Femur (tissue), 1 donor: ENCODE results near the gene FAM200C.
"Not testable (repeated sequence)": the region's sequence is repeated elsewhere in the genome, so short reads cannot be mapped to it uniquely, and the experiment has no call there.

Source experiments
- DNase-seq: peaks from one replicate; pipeline ENCODE4 v3.0.0-alpha.2; 2017

The FAM200C gene

DNA sequence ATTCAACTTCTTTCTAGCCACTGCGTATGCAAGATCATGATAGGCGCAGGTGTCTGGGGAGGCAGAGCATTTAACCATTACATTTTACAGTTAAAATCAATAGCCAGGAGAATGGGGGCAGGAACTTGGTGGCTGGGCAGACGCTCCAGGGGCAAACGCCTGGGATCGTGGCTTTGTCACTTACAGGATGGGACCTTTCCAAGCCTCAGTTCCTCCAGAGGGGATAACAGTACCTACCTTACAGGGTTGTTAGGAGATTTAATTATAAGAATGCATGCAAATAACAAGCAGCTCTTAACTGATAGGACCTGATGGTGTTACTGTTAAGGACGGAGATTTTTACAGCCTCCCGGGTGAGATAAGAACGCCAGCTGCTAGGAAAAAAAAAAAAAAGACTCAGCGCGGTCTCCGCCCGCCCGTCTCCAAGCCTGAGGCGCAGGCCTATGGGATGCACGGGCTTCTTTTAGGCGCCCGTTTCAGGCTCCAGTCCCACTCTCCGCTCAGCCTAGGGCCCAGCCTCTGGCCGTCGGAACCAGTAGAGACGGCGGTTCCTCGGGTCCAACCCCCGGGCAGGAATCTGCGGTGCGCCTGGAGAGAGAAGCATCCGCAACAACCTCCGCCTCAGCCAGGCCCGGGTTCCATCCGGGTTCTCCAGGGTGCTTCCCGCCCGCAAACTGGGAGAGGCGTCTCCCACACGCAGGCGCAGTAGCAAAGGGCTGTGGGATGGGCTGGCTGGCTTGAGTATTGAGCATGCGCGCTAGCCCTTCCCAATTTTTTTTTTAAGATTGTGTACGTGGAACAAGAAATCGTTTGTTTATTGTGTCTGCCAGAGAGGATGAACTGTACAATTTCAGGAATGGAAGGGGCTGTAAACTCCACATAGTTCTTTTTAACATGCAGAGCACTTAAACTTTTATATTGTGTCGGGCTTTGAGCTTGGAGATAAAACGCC lies at the start of gene FAM200C:
Gene FAM200C, minus strand, starts transcription at position 653 of the 952 bp plus-strand sequence. CDS start 4,564 bp downstream, outside the sequence.
- DNase-seq, result peak; percentile 95

DNA sequence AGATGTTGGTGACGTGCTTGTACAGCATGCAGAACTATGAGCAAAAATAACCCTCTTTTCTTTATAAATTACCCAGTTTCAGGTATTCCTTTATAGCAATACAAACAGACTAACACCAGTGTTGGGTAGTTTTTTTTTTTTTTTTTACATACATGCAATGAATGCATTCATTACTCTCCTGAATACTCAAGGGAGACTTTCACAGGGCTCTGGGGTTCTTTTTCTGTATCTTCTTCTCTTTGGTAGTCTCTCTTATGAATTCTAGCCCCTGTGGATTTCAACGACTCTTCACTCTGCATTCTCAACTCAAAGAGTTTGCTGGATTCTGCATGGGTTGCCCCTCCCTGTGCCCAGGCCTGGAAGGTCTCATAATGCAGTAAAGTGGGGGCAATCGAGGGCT lies 49.6 kb upstream of the FAM200C start:
- DNase-seq, result no peak

DNA sequence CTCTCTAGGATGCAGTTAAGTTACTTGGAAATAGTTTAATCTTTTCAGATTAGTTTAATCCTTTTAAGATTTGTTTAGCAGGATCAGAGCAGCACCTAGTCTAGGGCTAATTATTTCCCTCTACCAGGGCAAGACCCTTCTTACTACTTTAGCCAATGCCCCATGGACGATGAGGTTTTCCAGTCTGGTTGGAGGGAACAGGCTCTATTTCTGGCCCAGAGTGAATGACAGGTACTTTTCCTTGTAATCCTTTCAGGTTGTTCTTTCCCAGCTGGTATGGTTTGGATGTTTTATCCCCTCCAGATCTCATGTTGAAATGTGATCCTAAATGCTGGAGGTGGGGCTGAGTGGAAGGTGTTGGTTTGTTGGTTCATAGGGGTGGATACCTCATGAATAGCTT lies 49.0 kb upstream of the FAM200C start:
- DNase-seq, result no peak

DNA sequence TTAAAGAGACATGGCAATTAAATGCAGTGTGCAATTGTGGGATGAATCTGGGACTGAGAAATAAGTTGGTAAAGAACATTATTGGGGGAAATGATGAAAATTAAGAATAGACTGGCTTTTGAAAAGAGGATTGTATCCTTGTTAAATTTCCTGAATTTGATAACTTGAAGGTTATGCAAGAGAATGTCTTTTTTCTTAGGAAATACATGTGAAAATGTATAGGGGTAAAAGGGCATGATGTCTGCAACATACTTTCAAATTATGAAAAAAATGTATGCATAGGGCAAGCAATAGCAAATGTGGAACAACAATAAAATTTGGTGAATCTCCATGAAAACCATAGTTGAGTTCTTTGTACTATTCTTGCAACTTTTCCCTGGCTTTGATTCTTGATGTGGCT lies 45.9 kb upstream of the FAM200C start:
- no peak for DNase-seq

DNA sequence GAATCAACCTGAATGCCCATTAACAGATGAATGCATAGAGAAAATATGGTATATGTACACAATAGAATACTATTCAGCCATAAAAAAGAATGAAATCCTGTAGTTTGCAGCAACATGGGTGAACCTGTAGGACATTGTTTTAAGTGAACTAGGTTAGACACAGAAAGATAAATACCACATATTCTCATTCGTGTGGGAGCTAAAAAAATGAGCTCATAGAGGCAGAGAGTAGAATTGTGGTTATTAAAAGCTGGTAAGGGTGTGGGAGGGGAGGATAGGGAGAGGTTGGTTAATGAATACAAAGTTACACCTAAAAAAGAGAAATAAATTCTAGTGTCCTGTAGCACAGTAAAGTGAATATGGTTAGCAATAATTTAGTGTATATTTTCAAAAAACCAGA lies 45.3 kb upstream of the FAM200C start:
- DNase-seq, result no peak

DNA sequence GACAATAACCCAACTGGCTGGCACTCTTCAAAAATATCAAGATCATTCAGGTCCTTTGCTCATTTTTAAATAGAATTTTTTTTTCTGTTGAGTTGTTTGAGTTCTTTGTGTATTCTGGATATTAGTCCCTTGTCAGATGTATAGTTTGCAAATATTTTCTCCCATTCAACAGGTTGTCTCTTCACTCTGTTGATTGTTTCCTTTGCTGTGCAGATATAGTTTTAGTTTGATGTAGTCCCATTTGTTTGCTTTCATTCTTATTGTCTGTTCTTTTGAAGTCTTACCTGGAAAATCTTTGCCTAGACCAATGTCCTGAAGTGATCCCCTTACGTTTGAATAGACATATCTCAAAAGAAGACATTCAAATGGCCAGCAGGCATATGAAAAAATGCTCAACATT lies 44.6 kb upstream of the FAM200C start:
- DNase-seq, result no peak

DNA sequence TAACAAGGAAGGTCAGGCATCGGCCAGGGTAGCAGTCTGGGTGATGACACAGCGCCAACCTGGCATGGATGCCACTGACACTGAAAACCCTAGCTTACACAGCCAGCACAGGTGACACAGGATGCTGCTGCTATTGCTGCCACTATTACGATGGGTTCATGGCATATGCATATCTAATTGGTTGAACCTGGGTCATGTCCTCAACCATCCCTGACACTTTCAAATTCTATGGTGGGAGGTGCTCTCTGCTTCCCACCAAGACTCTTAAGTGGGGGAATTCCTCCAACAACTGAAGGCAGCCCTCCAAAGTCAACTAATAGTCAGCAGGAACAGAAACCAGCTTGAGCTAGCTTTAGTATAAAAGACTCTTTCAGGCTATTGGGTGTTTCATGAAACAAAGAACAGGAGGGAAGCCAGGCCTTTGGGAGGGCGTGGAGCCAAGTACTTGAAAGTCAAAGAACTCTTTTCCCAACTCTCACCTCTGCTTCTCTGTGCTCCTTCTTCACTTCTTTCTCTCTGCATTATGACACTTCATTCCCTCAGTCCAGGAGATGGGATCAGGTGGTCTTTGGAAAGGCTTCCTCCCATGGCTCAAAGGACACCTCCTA lies 43.1 kb upstream of the FAM200C start:
- DNase-seq, result no peak

DNA sequence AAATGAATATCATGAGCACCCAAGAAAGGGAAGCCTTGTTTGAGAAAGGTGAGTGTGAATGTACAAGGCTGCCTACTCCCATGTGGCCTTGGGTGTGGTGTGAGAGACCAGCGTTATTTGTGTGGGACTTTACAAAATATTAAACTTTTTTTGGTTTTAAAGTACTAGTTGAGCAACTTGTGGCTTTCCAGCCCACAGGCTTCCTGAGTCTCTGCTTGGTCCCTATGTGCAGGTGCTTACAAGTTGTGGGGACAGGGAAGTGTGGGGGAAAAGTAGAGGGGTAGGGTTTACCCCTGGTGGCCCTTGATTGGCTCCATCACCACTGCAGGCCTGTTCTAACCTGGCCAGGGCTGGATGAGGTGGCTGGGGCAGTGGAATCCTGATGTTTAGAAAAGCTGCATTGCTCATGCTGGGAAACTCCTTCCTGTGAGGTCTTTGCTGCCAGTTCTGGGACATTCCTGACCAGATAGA lies 41.5 kb upstream of the FAM200C start:
- no peak for DNase-seq

DNA sequence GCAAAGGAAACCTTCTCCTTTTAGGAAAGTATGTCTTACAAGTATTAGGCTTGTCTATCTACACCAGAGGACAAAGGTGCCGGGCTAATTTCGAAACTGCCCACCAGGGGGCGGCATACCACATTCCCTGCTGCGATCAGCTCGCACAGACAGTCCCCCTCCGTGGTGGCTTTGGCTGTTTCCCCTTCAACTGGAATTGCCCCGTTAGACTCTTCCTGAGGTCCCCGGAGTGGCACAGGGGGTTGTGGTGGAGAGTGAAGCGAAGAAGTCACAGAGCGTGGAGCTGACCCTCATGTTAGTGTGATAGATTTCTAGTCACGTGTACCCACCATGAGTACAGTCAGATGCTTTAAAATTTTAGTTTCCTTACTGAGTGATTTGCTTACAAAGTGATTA lies 39.3 kb upstream of the FAM200C start:
- peak; percentile 89 for DNase-seq

DNA sequence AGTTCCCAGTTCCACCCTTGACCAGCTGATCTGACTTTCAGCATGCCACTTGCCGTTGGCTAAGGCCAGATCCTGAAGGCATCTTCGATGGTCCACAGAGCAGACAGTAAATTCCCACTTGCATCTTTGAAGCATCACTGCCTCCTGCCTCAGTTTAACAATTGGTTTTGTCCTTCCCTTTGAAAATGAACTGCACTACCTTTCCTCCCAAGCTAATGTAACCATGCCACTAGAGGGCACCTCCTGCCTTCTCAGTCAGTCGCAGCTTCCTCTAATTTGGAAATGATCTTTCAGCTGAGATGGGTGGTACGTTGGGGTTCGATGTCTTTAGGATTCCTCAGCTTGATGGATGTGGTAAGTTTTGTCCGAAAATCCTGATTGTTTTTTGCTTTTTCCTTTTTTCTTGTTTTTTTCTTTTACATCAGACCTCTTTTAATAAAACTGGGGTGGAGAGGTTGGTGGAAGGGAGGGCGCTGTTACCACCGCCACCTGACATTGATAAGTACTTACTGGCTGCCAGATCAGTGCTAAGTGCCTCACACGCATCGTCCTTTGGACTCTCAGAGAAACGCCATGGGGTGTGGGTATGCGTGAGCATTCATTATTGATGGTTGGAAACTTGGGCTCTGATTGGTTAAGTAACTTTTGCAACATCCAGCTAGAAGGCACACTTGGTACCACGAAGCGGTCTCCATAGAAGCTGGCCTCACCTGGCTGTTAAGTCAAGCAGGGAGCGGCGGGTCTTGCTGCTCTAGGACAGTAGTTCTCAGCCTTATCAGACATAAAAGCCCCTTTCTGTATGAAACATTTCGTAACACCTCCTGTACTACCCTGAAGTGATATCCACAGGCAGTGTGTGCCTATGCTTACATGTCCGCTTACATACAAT lies 38.7 kb upstream of the FAM200C start:
- peak; percentile 31 for DNase-seq

DNA sequence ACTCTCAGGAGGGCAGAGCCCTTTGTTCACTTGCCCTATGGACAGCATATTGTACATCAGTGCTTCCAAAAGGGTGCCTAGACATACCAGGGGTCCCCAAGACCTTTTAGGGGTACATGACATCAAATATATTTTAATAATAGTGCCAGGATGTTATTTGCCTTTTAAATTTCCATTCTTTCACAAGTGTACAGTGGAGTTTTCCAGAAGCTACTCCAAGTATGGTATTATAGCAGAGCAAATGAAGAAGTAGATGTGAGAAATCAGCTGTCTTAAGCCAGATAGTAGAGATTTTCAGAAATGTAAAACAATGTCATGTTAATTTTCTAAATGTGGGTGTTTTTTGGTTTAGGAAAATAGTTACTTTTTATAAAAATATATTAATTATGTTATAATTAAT lies 37.4 kb upstream of the FAM200C start:
- DNase-seq, result no peak

DNA sequence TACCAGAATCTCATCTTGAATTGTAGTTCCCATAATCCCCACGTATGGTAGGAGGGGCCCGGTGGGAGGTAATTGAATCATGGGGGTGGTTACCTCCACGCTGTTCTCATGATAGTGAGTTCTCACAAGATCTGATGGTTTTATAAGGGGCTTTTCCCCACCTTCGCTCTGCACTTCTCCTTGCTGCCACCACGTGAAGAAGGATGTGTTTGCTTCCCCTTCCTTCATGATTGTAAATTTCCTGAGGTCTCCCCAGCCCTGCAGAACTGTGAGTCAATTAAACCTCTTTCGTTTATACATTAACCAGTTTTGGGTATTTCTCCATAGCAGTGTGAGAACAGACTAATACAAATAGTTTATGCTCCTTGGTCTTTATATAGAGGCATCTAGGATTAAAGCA lies 36.8 kb upstream of the FAM200C start:
- DNase-seq, result not testable (repeated sequence)

DNA sequence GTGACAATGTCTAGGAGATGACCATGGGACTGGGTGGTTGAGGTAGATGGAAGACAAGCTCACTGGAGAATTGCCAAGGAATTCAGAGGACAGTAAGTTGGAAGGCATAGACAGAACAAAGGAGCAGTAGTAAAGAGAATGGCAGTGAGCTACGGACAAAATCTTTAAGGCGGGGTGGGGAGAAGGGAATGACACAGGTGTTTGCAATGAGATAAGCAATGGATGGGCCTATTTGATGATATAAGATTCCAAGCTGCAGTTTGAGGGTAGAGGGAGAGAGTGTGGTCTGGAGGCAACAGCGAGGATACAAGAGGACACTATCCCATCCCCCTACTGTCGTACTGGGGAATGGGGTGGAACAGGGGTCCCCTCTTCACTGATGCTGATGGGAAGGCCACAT lies 36.2 kb upstream of the FAM200C start:
- no peak for DNase-seq

DNA sequence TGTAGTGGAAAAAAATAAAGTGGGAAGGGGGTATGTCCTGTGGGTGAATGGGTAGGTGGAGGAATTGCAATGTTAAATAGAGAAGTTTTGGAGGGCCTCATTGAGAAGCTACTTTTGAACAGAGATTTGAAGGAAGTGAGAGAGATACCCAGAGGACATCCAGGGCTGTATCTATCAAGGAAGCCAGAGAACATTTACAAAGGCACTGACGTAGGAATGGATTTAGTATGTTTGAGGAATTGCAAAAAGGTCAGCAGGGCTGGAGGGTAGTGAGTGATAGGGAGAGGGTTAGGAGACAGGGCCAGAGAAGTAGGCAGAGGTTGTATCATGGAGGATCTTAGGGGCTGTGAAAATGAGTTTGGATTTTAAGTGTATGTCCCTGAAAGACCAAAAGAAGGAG lies 35.7 kb upstream of the FAM200C start:
- no peak for DNase-seq

DNA sequence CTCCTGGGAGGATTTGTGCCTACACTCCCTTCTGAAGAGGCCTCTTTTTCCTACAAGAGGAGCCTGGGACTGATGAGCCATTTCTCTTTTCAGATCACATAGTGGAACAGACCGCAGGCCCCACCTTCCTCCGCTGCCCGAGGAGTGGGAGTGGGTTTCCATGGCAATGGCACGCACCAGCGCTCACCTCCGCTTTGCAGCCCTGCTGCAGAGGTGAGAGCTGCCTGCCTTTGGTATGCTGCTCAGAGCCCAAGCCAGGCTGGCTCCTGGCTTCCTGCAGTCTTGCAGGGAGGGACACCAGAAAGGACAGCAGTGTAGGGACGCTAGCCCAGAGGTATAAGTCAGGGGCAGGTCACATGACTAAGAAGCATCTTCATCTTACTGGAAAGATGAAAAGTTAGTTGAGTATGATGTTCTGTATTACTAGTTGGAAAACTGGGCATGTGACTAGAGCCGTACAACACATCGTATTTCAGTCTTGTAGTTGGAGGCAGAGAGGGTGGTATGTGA lies 34.2 kb upstream of the FAM200C start:
- DNase-seq, result peak; percentile 72

DNA sequence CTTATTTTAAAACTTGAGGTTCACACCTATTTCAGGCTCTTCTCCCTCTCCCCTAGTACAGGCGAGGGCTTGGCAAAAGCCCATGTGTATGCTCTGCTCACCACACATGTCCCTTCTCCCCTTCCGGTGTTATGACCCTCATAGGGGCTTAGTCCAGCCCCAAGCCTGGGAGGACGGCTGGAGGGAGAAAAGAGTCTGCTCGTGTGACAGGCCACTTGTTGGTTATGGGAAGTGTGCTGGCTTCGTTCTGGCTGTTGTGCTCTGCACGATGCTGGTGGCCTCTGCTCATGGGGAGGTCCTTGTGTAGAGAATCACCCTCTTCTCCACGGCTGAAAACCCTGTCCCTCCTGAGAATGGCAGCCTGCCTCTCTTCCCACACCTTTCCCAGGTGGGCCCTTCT lies 32.9 kb upstream of the FAM200C start:
- DNase-seq, result no peak

DNA sequence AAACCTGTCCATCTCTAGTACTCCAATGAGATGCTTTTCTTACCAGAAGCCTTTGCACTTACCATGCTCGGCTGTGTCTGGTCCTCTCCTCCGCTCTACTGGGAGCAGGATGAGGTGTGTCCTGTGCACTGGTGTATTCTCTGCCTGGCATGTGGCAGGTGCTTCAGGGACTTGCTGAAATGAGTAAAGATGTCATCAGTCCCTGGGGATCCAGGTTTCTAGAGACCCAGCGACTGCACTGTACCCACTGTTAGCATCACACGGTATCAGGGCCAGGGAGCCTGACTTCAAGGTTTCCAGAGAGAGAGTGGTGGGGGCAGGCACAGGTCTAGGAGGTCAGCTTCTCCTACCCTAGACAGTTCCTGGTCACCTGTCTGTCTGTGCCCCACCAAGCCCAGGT lies 32.3 kb upstream of the FAM200C start:
- DNase-seq, result no peak

DNA sequence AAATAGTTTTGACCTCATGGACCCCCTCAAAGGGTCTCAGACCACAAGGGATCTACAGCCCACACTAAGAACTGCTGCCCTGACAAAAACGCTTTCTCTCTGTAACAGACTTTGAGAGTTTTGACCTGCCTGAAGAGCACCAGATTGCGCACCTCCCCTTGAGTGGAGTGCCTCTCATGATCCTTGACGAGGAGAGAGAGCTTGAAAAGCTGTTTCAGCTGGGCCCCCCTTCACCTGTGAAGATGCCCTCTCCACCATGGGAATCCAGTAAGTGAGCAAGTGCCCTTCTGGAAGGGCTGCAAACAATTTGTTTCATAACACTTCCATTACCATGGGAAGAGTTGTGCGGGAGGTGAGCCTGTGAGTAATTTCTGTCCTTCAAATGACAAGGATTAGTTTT lies 27.8 kb upstream of the FAM200C start:
- no peak for DNase-seq

DNA sequence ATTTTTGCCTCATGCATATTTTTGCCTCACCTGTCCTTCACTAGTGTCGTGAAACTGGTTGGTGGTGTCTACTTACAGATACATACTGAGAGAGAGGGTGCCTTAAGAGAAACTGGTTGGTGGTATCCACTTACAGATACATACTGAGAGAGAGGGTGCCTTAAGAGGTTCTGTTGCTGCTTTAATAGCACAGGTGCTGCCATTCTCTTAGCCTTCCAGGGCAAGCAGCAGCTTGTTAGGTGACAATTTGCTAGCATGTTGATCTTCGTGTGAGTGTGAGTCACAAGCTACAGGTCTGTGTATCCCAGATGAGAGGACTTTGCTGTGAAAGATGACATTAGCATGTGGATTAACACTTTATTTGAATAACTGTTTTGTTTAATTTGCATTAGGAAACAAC lies 23.2 kb upstream of the FAM200C start:
- DNase-seq, result no peak

DNA sequence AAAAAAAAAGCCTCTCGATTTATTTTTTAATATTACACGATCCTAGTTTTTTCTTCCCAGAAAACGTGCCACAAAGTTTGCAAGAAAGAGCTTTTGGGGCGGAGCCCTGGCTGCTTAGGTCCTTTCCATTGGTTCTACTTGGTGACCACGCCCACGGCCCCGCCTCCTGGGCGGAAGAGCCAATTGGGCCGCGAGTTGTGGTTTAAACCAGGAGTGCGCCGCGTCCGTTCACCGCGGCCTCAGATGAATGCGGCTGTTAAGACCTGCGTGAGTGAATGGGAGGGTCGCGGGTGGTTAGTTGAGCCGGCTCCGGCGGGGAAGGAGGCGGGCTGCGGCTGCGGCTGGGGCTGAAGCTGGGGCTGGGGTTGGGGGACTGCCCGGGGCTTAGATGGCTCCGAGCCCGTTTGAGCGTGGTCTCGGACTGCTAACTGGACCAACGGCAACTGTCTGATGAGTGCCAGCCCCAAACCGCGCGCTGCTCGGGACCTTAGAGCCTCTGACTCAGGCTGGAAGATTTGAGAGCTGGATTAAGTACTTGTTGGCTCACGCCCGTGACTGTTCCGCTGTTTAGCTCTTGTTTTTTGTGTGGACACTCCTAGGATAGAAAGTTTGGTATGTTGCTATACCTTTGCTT lies 21.9 kb upstream of the FAM200C start, which contains the start of gene PTTG1:
Gene PTTG1, plus strand, starts transcription at position 231 of the 634 bp plus-strand sequence. CDS start 458 bp downstream, outside the sequence.
- DNase-seq, result peak; percentile 98

DNA sequence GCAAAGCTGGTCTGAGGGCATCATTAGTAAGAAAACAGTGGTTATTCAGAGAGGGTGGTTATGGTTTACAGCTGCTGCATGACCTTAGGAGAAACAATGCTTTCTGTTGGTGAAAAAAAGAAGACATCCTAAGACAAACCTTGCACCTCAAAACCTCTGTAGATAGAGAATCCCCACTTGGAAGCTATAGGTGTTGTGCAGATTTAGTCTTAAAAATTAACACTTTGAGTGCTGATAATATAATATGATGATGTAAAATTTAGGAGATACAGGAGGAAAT lies 20.4 kb upstream of the FAM200C start:
- no peak for DNase-seq
